NOMO-1 (cell line): Measurements from ENCODE around the gene TUBA4B.

Experiments used
- DNase-seq, 2 experiments: peaks; one replicate each; lab custom pipeline; 2025; ENCODE audit not compliant: unreplicated experiment in 2 of 2; lab: John Stamatoyannopoulos, UW

The TUBA4B gene

GRCh38 chr2:219289537-219290361, 36.7 kb downstream of the TUBA4B start:
- DNase-seq = no peak

DNA sequence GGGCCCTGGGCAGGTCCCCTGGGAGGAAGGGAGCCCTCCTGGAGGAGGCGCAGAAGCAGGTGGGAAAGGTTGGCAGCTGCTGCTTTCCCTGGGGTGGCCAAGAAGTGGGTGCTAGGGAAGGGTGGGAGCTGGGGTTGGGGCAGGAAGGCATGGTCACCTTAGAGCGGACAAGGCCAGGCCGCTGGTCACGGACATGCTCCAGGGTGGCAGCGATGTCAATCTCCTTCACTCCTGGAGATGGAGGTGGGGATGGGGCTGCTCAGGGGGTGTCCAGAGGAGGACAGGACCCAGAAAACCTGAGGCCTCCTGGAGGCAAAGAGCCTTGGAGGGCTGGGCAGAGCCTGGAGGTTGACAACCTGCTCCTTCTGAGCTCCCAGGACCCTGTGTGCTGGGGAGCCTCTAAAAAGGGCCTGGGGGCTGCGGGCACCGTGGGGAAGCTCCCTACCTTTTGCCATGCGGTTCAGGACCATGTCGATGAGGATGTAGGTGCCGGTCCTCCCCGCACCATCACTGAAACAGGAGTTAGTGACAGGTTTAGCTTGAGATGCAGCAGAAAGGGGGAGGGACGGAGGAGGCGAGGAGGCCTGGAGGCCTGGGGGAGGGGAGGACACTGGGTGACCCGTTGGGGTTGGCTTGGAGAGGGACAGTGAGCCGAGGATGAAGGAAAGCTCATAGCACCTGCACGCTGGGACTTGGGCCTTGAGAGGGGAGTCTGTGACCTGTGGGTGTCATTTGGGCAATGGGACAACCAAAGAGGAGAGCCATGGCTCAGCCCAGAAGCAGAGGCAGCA, 37.5 kb downstream of the TUBA4B start:
- DNase-seq = no peak

GRCh38 chr2:219291394-219291793, 38.4 kb downstream of the TUBA4B start:
- no peak for DNase-seq

GRCh38 chr2:219291910-219292490, 39.0 kb downstream of the TUBA4B start:
- DNase-seq = no peak

- no peak for DNase-seq
Measured at GRCh38 chr2:219292616-219293015, 39.6 kb downstream of the TUBA4B start.

DNA sequence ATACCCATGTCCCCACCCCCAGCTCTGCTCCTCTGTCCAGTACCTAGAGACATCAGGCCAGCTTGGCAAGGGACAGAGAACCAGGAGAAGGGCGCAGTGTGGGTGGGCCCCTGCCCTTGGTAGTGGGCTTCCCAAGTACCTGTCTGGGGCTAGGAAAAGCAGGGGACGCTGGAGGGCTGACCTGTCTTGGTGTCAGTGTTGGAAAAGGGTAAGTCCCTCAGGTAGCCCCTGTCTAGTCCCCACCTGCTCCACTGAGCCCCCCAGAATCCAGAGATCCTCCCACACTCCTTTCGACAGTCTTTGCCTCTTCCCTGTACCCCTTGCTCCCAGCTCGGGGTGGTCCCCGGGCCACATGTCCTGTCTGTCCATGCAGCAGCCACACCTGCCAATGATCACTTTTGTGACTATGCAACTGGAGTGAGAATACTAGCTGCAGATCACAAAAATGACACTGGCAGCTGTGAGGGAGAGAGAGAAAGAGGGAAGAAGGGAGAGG, 40.7 kb downstream of the TUBA4B start:
- DNase-seq = no peak

GRCh38 chr2:219294356-219295351, 41.6 kb downstream of the TUBA4B start:
- DNase-seq = peak; percentile 77 to 79

- DNase-seq = no peak
Measured at GRCh38 chr2:219296142-219296541, 43.1 kb downstream of the TUBA4B start.

DNA sequence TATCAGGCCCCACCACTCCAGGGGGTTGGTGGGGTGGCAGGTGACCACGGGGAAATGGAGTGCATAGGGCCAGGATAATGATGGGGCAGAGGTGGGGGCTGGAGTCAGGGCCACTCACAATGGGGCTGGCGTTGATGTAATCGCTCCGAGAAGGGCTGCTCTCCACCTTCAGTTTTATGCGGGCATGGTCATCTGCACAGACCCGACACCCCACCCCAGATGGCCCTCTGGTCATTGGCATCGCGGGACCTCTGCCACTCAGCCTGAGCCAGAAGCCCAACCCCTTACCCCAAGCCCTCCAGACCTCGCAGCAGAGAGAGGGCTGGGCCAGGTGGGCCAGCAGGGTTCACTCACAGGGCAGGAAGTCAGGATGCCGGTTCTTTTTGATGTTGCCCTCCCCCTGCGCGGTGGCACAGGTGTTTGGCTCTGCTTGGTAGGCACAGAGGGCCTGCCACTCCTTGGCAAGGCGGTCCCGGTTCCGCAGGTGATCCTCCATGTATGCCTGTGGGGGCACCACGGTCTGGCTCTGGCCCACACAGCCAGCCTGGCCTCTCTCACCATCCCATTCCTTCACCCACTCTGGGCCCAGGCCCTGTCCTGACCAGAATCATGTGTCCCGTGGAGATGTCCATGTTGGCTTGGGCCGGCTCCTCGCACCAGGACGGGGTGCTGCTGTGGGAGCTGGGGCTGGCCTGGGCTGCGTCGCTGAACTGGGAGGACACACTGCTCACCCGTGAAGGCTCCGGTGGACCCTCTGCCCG, 43.8 kb downstream of the TUBA4B start:
- DNase-seq = no peak

- DNase-seq = no peak
Measured at GRCh38 chr2:219297766-219298456, 44.9 kb downstream of the TUBA4B start.

- DNase-seq = peak; percentile 61 to 78
Measured at GRCh38 chr2:219298759-219299371, 45.8 kb downstream of the TUBA4B start.

- no peak for DNase-seq
Measured at GRCh38 chr2:219299372-219299760, 46.3 kb downstream of the TUBA4B start.

- no peak for DNase-seq
Measured at GRCh38 chr2:219300022-219300421, 47.0 kb downstream of the TUBA4B start.

GRCh38 chr2:219302412-219302968, 49.4 kb downstream of the TUBA4B start:
- DNase-seq = no peak

GRCh38 chr2:219304223-219304622, 51.2 kb downstream of the TUBA4B start:
- no peak for DNase-seq

DNA sequence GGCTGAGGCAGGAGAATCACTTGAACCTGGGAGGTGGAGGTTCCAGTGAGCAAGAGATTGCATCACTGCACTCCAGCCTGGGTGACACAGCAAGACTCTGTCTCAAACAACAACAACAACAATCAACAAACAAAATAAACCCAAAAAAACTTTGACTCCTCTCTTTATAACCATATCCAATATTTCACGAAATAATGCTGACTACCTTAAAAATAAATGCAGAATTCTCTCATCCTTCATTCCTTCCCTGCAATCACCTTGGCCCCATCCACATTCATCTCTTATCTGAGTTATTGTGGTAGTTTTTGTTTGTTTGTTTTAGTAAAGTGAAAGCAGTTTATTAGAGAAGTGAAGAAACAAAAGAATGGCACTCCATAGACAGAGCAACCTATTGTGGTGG, 53.0 kb downstream of the TUBA4B start:
- no peak for DNase-seq

- DNase-seq = peak; percentile 60 to 61
Measured at GRCh38 chr2:219308142-219309101, 55.4 kb downstream of the TUBA4B start.
